WERI-Rb-1 (cell line): ENCODE results near the gene IWS1.
"Not testable (repeated sequence)": the region's sequence is repeated elsewhere in the genome, so short reads cannot be mapped to it uniquely, and the experiment has no call there.

Experiments
- DNase-seq: peaks from one replicate; pipeline ENCODE4 v3.0.0-alpha.2; 2020
- H3K27ac ChIP-seq: fragments of 250-450 bp; sonication (Bioruptor Pico); 2 replicates; pipeline ENCODE4 v1.5.1; 2020; ENCODE audit warnings: mild to moderate bottlenecking, moderate library complexity
- H3K27me3 ChIP-seq: fragments of 250-450 bp; sonication (Bioruptor Pico); 2 replicates; pipeline ENCODE4 v1.5.1; 2021; ENCODE audit warnings: mild to moderate bottlenecking, low read depth, moderate library complexity; ENCODE audit not compliant: insufficient read depth, severe bottlenecking
- H3K36me3 ChIP-seq: fragments of 250-450 bp; sonication (Bioruptor Pico); 2 replicates; pipeline ENCODE4 v1.5.1; 2020; ENCODE audit warnings: mild to moderate bottlenecking, moderate library complexity
- H3K4me3 ChIP-seq: 2 replicates; pipeline ENCODE4 v1.5.1; 2011; ENCODE audit warnings: low read depth, mild to moderate bottlenecking, control low read depth, low read length
- H3K9me3 ChIP-seq: fragments of 250-450 bp; sonication (Bioruptor Pico); 2 replicates; pipeline ENCODE4 v1.5.1; 2021; ENCODE audit warnings: mild to moderate bottlenecking, moderate library complexity; ENCODE audit not compliant: severe bottlenecking
- CTCF ChIP-seq: IDR thresholded peaks from 2 replicates; pipeline ENCODE4 v1.5.1; 2011; ENCODE audit warnings: low read depth, mild to moderate bottlenecking, control low read depth, inconsistent platforms, low read length

Gene IWS1

GRCh38 chr2:127545796-127546195 lies 19.5 kb upstream of the IWS1 start:
- Histone ChIP-seq H3K4me3 (no peak overlapping the region), H3K27me3 (no peaks in the 10 kb centered on the region), H3K36me3 (no peaks in the 10 kb centered on the region), H3K9me3 (peaks cover 1% of the 10 kb centered on the region), H3K27ac (no peak overlapping the region)
- no peak for TF ChIP-seq CTCF
- no peak for DNase-seq

- no peak for DNase-seq
- Histone ChIP-seq H3K27ac (no peak overlapping the region; the same call in 1 of the 2 replicates), H3K27me3 (no peaks in the 10 kb centered on the region), H3K9me3 (peaks cover 3% of the 10 kb centered on the region), H3K36me3 (no peaks in the 10 kb centered on the region), H3K4me3 (no peak overlapping the region)
- no peak for TF ChIP-seq CTCF
Observed at GRCh38 chr2:127545189-127545588, 18.9 kb upstream of the IWS1 start.

GRCh38 chr2:127543013-127543501 lies 16.8 kb upstream of the IWS1 start:
- H3K27ac ChIP-seq, result peak overlapping the region; percentile 93
- peak; percentile 81 for DNase-seq
- not testable (repeated sequence) for H3K9me3 ChIP-seq, H3K27me3 ChIP-seq, H3K36me3 ChIP-seq, H3K4me3 ChIP-seq

GRCh38 chr2:127542231-127542630 lies 15.9 kb upstream of the IWS1 start:
- TF ChIP-seq CTCF, result no peak

GRCh38 chr2:127541809-127542208 lies 15.5 kb upstream of the IWS1 start:
- H3K36me3 ChIP-seq, result no peaks in the 10 kb centered on the region
- DNase-seq, result no peak
- peaks cover 3% of the 10 kb centered on the region for H3K9me3 ChIP-seq
- peak overlapping the region; percentile 93 for H3K27ac ChIP-seq
- H3K4me3 ChIP-seq, result no peak overlapping the region
- TF ChIP-seq CTCF, result no peak
- no peaks in the 10 kb centered on the region for H3K27me3 ChIP-seq

More at GRCh38 chr2:127542231-127542630, 15.9 kb upstream of the IWS1 start:
- Histone ChIP-seq H3K36me3 (no peaks in the 10 kb centered on the region), H3K27ac (peak overlapping the region; percentile 93), H3K9me3 (peaks cover 3% of the 10 kb centered on the region), H3K27me3 (no peaks in the 10 kb centered on the region), H3K4me3 (no peak overlapping the region)
- peak; percentile 69 for DNase-seq

GRCh38 chr2:127537644-127538043 lies 11.4 kb upstream of the IWS1 start:
- no peak for TF ChIP-seq CTCF
- DNase-seq, result no peak
- Histone ChIP-seq H3K27ac (no peak overlapping the region), H3K27me3 (no peaks in the 10 kb centered on the region), H3K36me3 (no peaks in the 10 kb centered on the region), H3K9me3 (peaks cover 3% of the 10 kb centered on the region), H3K4me3 (no peak overlapping the region)
